Astrocyte (in vitro differentiated cells and primary cell): ENCODE data around the gene AKR1B15. TPM values are rescaled to one million over a fixed set of nuclear protein-coding genes. Genes with fewer than 3 reads are reported as not detected.
"Not testable (repeated sequence)": the region's sequence is repeated elsewhere in the genome, so short reads cannot be mapped to it uniquely, and the experiment has no call there.

Source experiments
- DNase-seq: peaks from one replicate; pipeline ENCODE4 v3.0.0-alpha.2; 2010; ENCODE audit warnings: low read depth
- FAIRE-seq: peaks from 2 replicates; lab custom pipeline; 2011; peaks lifted over from hg19 to GRCh38; lab: Jason Lieb, UNC
- H2AFZ ChIP-seq: 2 replicates; pipeline ENCODE4 v1.6.0; 2012; ENCODE audit warnings: low read depth, low read length, inconsistent platforms
- H3K27ac ChIP-seq: 2 replicates; pipeline ENCODE4 v1.5.1; 2011; ENCODE audit warnings: low read depth, low read length, inconsistent platforms
- H3K27me3 ChIP-seq: 2 replicates; pipeline ENCODE4 v1.6.0; 2011; ENCODE audit warnings: low read length, inconsistent platforms; ENCODE audit not compliant: insufficient read depth
- H3K36me3 ChIP-seq: 2 replicates; pipeline ENCODE4 v1.5.1; 2011; ENCODE audit warnings: low read length, inconsistent platforms; ENCODE audit not compliant: insufficient read depth
- H3K4me1 ChIP-seq: 2 replicates; pipeline ENCODE4 v1.5.1; 2011; ENCODE audit warnings: low read length, inconsistent platforms; ENCODE audit not compliant: insufficient read depth
- H3K4me2 ChIP-seq: 2 replicates; pipeline ENCODE4 v1.6.0; 2012; ENCODE audit warnings: low read length, inconsistent platforms
- H3K4me3 ChIP-seq: 2 replicates; pipeline ENCODE4 v1.5.1; 2011; ENCODE audit warnings: low read depth, mild to moderate bottlenecking, low read length, inconsistent platforms; ENCODE audit not compliant: insufficient read depth
- H3K79me2 ChIP-seq: 2 replicates; pipeline ENCODE4 v1.6.0; 2012; ENCODE audit warnings: mild to moderate bottlenecking, low read length, inconsistent platforms; ENCODE audit not compliant: insufficient read depth
- H3K9ac ChIP-seq: 2 replicates; pipeline ENCODE4 v1.6.0; 2012; ENCODE audit warnings: mild to moderate bottlenecking, low read length, inconsistent platforms
- H3K9me3 ChIP-seq: 2 replicates; pipeline ENCODE4 v1.5.1; 2012; ENCODE audit warnings: low read depth, mild to moderate bottlenecking, low read length, inconsistent platforms; ENCODE audit not compliant: insufficient read depth
- H4K20me1 ChIP-seq: 2 replicates; pipeline ENCODE4 v1.6.0; 2012; ENCODE audit warnings: low read length, inconsistent platforms; ENCODE audit not compliant: insufficient read depth
- H3K27ac Mint-ChIP-seq: one replicate; pipeline ENCODE4 v1.8.0; 2021; ENCODE audit warnings: mild to moderate bottlenecking, mixed read lengths; ENCODE audit not compliant: unreplicated experiment
- H3K27me3 Mint-ChIP-seq: one replicate; pipeline ENCODE4 v1.8.0; 2021; ENCODE audit warnings: low read depth, mixed read lengths; ENCODE audit not compliant: unreplicated experiment
- H3K36me3 Mint-ChIP-seq: one replicate; pipeline ENCODE4 v1.8.0; 2021; ENCODE audit warnings: low read depth, mixed read lengths; ENCODE audit not compliant: unreplicated experiment
- H3K4me1 Mint-ChIP-seq: one replicate; pipeline ENCODE4 v1.8.0; 2021; ENCODE audit warnings: low read depth, mixed read lengths; ENCODE audit not compliant: unreplicated experiment
- H3K4me3 Mint-ChIP-seq: one replicate; pipeline ENCODE4 v1.8.0; 2021; ENCODE audit warnings: mild to moderate bottlenecking, moderate library complexity, mixed read lengths; ENCODE audit not compliant: unreplicated experiment
- H3K9me3 Mint-ChIP-seq: one replicate; pipeline ENCODE4 v1.8.0; 2021; ENCODE audit warnings: mild to moderate bottlenecking, mixed read lengths; ENCODE audit not compliant: unreplicated experiment
- EZH2 ChIP-seq: IDR thresholded peaks from 2 replicates; pipeline ENCODE4 v1.6.1; 2012; ENCODE audit warnings: mild to moderate bottlenecking, low read length, inconsistent platforms; ENCODE audit not compliant: insufficient read depth
- total RNA-seq: library from RNA; stranded (reverse); gene quantifications from 2 replicates; pipeline ENCODE4 v1.2.1, GENCODE V29; 2021
- TF ChIP-seq, protein P1 (sequence below): IDR thresholded peaks from 2 replicates; pipeline ENCODE4 v1.5.1; 2011; ENCODE audit warnings: low read depth, mild to moderate bottlenecking, inconsistent platforms, low read length, moderate library complexity; ENCODE audit not compliant: insufficient read depth

Gene AKR1B15
- total RNA-seq, 1 donor from 2014 or later = not detected

DNA sequence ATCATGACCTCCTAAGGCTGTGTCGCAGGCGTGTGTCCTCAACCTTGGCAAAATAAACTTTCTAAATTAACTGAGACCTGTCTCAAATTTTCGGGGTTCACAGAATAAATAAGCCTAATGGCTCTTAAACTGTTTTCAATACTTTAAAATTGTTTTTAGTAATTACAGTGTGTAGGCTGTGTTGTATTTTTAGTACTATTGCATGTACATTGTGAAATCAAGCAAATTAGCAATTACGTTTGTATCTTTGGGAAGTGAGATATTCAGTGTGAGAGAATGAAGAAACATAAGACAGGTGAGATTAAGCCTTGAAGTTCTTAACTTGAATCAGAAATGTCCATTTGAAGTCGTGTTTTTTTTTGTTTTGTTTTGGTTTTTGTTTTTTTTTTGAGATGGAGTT is 26.3 kb upstream of the AKR1B15 start:
- Mint-ChIP-seq H3K36me3 (no peaks in the 10 kb centered on the region), H3K9me3 (no peaks in the 10 kb centered on the region), H3K27ac (no peak overlapping the region), H3K27me3 (peaks cover 5% of the 10 kb centered on the region), H3K4me3 (no peak overlapping the region), H3K4me1 (peaks cover 3% of the 10 kb centered on the region)
- H4K20me1 ChIP-seq = no peaks in the 10 kb centered on the region
- no peaks in the 10 kb centered on the region for H3K36me3 ChIP-seq
- DNase-seq (no peak), FAIRE-seq (no peak)
- H3K27me3 ChIP-seq = no peaks in the 10 kb centered on the region
- H2AFZ ChIP-seq = no peak overlapping the region
- no peak overlapping the region for H3K9ac ChIP-seq
- H3K4me1 ChIP-seq = peaks cover 2% of the 10 kb centered on the region
- no peaks in the 10 kb centered on the region for H3K9me3 ChIP-seq
- H3K79me2 ChIP-seq = no peaks in the 10 kb centered on the region
- H3K27ac ChIP-seq = no peak overlapping the region
- H3K4me2 ChIP-seq = no peak overlapping the region
- TF ChIP-seq, protein P1, sequence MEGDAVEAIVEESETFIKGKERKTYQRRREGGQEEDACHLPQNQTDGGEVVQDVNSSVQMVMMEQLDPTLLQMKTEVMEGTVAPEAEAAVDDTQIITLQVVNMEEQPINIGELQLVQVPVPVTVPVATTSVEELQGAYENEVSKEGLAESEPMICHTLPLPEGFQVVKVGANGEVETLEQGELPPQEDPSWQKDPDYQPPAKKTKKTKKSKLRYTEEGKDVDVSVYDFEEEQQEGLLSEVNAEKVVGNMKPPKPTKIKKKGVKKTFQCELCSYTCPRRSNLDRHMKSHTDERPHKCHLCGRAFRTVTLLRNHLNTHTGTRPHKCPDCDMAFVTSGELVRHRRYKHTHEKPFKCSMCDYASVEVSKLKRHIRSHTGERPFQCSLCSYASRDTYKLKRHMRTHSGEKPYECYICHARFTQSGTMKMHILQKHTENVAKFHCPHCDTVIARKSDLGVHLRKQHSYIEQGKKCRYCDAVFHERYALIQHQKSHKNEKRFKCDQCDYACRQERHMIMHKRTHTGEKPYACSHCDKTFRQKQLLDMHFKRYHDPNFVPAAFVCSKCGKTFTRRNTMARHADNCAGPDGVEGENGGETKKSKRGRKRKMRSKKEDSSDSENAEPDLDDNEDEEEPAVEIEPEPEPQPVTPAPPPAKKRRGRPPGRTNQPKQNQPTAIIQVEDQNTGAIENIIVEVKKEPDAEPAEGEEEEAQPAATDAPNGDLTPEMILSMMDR = no peak
- no peak for TF ChIP-seq EZH2
- H3K4me3 ChIP-seq = no peak overlapping the region

GRCh38 chr7:134525449-134525848 is 23.5 kb upstream of the AKR1B15 start:
- H3K4me3 Mint-ChIP-seq, H3K9ac ChIP-seq, DNase-seq, H2AFZ ChIP-seq, H3K27ac Mint-ChIP-seq, H3K9me3 ChIP-seq, H3K4me1 Mint-ChIP-seq, H3K4me3 ChIP-seq, H3K36me3 Mint-ChIP-seq, H3K4me2 ChIP-seq, H3K27ac ChIP-seq, H3K4me1 ChIP-seq, H3K79me2 ChIP-seq, H3K27me3 ChIP-seq, H3K36me3 ChIP-seq, FAIRE-seq, H3K9me3 Mint-ChIP-seq, H4K20me1 ChIP-seq: not testable (repeated sequence)
- peaks cover 22% of the 10 kb centered on the region for H3K27me3 Mint-ChIP-seq

DNA sequence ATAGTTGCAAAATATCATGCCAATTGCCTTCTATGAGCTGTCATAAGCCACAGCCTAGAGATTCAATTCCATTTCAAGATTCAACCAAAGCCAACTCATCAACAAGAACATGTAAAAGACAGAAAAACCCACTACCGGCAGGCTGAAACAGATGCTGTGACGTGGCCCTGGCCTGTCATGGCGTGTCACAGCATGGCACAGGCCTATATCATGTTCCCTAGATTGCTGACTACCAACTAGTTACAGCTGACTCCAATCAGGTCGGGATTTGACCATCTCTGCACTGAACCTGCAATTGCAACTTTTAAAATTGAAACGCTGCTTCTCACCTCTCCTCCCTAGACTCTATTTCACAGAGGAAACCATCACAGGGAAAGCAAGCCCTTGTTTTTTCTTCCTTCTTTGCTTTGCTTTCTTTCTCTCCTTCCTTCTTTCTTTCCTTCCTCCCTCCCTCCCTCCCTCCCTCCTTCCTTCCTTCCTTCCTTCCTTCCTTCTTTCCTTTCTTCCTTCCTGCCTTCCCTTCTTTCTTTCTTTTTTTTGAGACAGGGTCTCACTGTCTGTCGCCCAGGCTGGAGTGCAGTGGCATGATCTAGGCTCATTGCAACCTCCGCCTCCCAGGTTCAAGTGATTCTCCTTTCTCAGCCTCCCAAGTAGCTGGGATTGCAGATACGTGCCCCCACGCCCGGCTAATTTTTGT is 22.2 kb upstream of the AKR1B15 start:
- H3K4me1 Mint-ChIP-seq, H3K4me3 Mint-ChIP-seq, H3K36me3 ChIP-seq, H3K9ac ChIP-seq, H3K9me3 Mint-ChIP-seq, H3K4me2 ChIP-seq, H3K36me3 Mint-ChIP-seq, H3K79me2 ChIP-seq, H3K4me3 ChIP-seq, H3K27me3 ChIP-seq, H2AFZ ChIP-seq, H3K27ac Mint-ChIP-seq, H3K9me3 ChIP-seq, FAIRE-seq, H3K4me1 ChIP-seq, H4K20me1 ChIP-seq, H3K27ac ChIP-seq, DNase-seq: not testable (repeated sequence)
- H3K27me3 Mint-ChIP-seq = peaks cover 23% of the 10 kb centered on the region
